Osteocyte (in vitro differentiated cells): ENCODE data around the gene SMPD3. TPM values are rescaled to one million over a fixed set of nuclear protein-coding genes. Genes with fewer than 3 reads are reported as not detected.

Experiments used
- DNase-seq: peaks from one replicate; pipeline ENCODE4 v3.0.0; 2021; ENCODE audit warnings: mixed read lengths; ENCODE audit not compliant: unreplicated experiment; ENCODE audit errors: extremely low spot score
- H3K27ac Mint-ChIP-seq: one replicate; pipeline ENCODE4 v1.8.0; 2021; ENCODE audit warnings: mild to moderate bottlenecking, mixed read lengths; ENCODE audit not compliant: unreplicated experiment
- H3K27me3 Mint-ChIP-seq: one replicate; pipeline ENCODE4 v1.8.0; 2021; ENCODE audit warnings: mixed read lengths; ENCODE audit not compliant: unreplicated experiment
- H3K36me3 Mint-ChIP-seq: one replicate; pipeline ENCODE4 v1.8.0; 2021; ENCODE audit warnings: mixed read lengths; ENCODE audit not compliant: unreplicated experiment
- H3K4me1 Mint-ChIP-seq: one replicate; pipeline ENCODE4 v1.8.0; 2021; ENCODE audit warnings: mixed read lengths; ENCODE audit not compliant: unreplicated experiment
- H3K4me3 Mint-ChIP-seq: one replicate; pipeline ENCODE4 v1.8.0; 2021; ENCODE audit warnings: mild to moderate bottlenecking, moderate library complexity, mixed read lengths; ENCODE audit not compliant: unreplicated experiment
- H3K9me3 Mint-ChIP-seq: one replicate; pipeline ENCODE4 v1.8.0; 2021; ENCODE audit warnings: mixed read lengths; ENCODE audit not compliant: unreplicated experiment
- CTCF ChIP-seq: fragments of 200-600 bp; sonication (generic); IDR thresholded peaks from 2 replicates; pipeline ENCODE4 v1.5.0; 2021; ENCODE audit warnings: antibody characterized with exemption, mild to moderate bottlenecking, moderate library complexity
- total RNA-seq: library from RNA; stranded (reverse); gene quantifications from 2 replicates; pipeline ENCODE4 v1.2.1, GENCODE V29; 2021

Gene SMPD3
- total RNA-seq, 1 donor from 2014 or later, result not detected

GRCh38 chr16:68421076-68421475, 27.2 kb downstream of the SMPD3 start:
- H3K9me3 Mint-ChIP-seq, result no peaks in the 10 kb centered on the region
- TF ChIP-seq CTCF, result no peak
- no peak overlapping the region for H3K27ac Mint-ChIP-seq
- no peak overlapping the region for H3K4me3 Mint-ChIP-seq
- no peaks in the 10 kb centered on the region for H3K4me1 Mint-ChIP-seq
- no peaks in the 10 kb centered on the region for H3K36me3 Mint-ChIP-seq
- H3K27me3 Mint-ChIP-seq, result peaks cover 32% of the 10 kb centered on the region
- no peak for DNase-seq

GRCh38 chr16:68420366-68420942, 27.9 kb downstream of the SMPD3 start:
- Mint-ChIP-seq H3K36me3 (no peaks in the 10 kb centered on the region), H3K27ac (no peak overlapping the region), H3K4me3 (no peak overlapping the region), H3K4me1 (no peaks in the 10 kb centered on the region), H3K9me3 (no peaks in the 10 kb centered on the region), H3K27me3 (peaks cover 26% of the 10 kb centered on the region)
- no peak for DNase-seq
- no peak for TF ChIP-seq CTCF

- Mint-ChIP-seq H3K4me3 (no peak overlapping the region), H3K36me3 (no peaks in the 10 kb centered on the region), H3K27ac (no peak overlapping the region), H3K9me3 (no peaks in the 10 kb centered on the region), H3K4me1 (no peaks in the 10 kb centered on the region), H3K27me3 (peaks cover 33% of the 10 kb centered on the region)
- no peak for DNase-seq
- no peak for TF ChIP-seq CTCF
Measured at GRCh38 chr16:68417711-68418301, 30.5 kb downstream of the SMPD3 start.

GRCh38 chr16:68416057-68417046, 32.0 kb downstream of the SMPD3 start:
- H3K4me3 Mint-ChIP-seq, result no peak overlapping the region
- DNase-seq, result no peak
- H3K4me1 Mint-ChIP-seq, result no peaks in the 10 kb centered on the region
- H3K27me3 Mint-ChIP-seq, result peaks cover 28% of the 10 kb centered on the region
- no peak for TF ChIP-seq CTCF
- no peaks in the 10 kb centered on the region for H3K36me3 Mint-ChIP-seq
- H3K9me3 Mint-ChIP-seq, result no peaks in the 10 kb centered on the region
- no peak overlapping the region for H3K27ac Mint-ChIP-seq

- TF ChIP-seq CTCF, result no peak
- Mint-ChIP-seq H3K27me3 (peaks cover 28% of the 10 kb centered on the region), H3K27ac (no peak overlapping the region), H3K36me3 (no peaks in the 10 kb centered on the region), H3K4me1 (no peaks in the 10 kb centered on the region), H3K4me3 (no peak overlapping the region), H3K9me3 (no peaks in the 10 kb centered on the region)
- no peak for DNase-seq
Measured at GRCh38 chr16:68414581-68414980, 33.7 kb downstream of the SMPD3 start.
